Common myeloid progenitor, CD34-positive (primary cell): ENCODE results near the gene PDE4C.

Source experiments
- CTCF ChIA-PET: fragments of 350-600 bp; sonication (Branson Sonifier 250); formaldehyde crosslinking; loops from one replicate; lab custom pipeline; 2021; ENCODE audit warnings: antibody characterized with exemption; lab: Charles Lee
- POLR2A ChIA-PET: fragments of 350-600 bp; sonication (Branson Sonifier 250); formaldehyde crosslinking; loops from one replicate; lab custom pipeline; 2021; ENCODE audit warnings: antibody characterized with exemption; lab: Charles Lee
- DNase-seq, 3 donors: peaks; one replicate each; pipeline versions ENCODE4 v3.0.0 to v3.0.0-alpha.2; 2013
- H3K27ac ChIP-seq, 2 experiments: 1 replicate in 1 of 2; 2 replicates in 1 of 2; pipeline ENCODE4 v1.7.0; 2013; ENCODE audit warnings: inconsistent platforms in 2 of 2, low read length in 2 of 2, mild to moderate bottlenecking in 2 of 2, low read depth in 1 of 2, moderate library complexity in 1 of 2; ENCODE audit not compliant: severe bottlenecking in 2 of 2, insufficient read depth in 1 of 2, poor library complexity in 1 of 2
- H3K27me3 ChIP-seq, 5 experiments: replicated peaks in 2 of 5; 1 replicate in 3 of 5; 2 replicates in 2 of 5; pipeline versions ENCODE4 v1.6.1 to v1.7.0; 2013; ENCODE audit warnings: low read length in 4 of 5, mild to moderate bottlenecking in 2 of 5, moderate library complexity in 2 of 5, inconsistent platforms in 1 of 5; ENCODE audit not compliant: insufficient read depth in 5 of 5, control insufficient read depth in 4 of 5
- H3K36me3 ChIP-seq, 4 experiments: 1 replicate in 2 of 4; 2 replicates in 2 of 4; pipeline versions ENCODE4 v1.6.1 to v1.7.0; 2013; ENCODE audit warnings: low read length in 3 of 4, control low read depth in 1 of 4, mild to moderate bottlenecking in 1 of 4; ENCODE audit not compliant: control insufficient read depth in 4 of 4, insufficient read depth in 4 of 4
- H3K4me1 ChIP-seq, 4 experiments: 1 replicate in 3 of 4; 2 replicates in 1 of 4; pipeline versions ENCODE4 v1.6.1 to v1.7.1; 2013; ENCODE audit warnings: low read length in 3 of 4, mild to moderate bottlenecking in 3 of 4, control low read depth in 1 of 4, inconsistent platforms in 1 of 4, moderate library complexity in 1 of 4; ENCODE audit not compliant: control insufficient read depth in 4 of 4, insufficient read depth in 4 of 4; ENCODE audit errors: control extremely low read depth in 1 of 4
- H3K4me3 ChIP-seq, 7 experiments: 1 replicate in 4 of 7; 2 replicates in 3 of 7; pipeline versions ENCODE4 v1.5.1 to v1.7.0; 2013; ENCODE audit warnings: mild to moderate bottlenecking in 7 of 7, low read length in 6 of 7, moderate library complexity in 6 of 7, inconsistent platforms in 2 of 7, low read depth in 2 of 7, control low read depth in 1 of 7; ENCODE audit not compliant: insufficient read depth in 4 of 7, control insufficient read depth in 1 of 7; ENCODE audit errors: extremely low read depth in 1 of 7
- H3K9me3 ChIP-seq, 5 experiments: 1 replicate in 4 of 5; 2 replicates in 1 of 5; pipeline versions ENCODE4 v1.6.1 to v1.7.1; 2013; ENCODE audit warnings: low read length in 4 of 5, mild to moderate bottlenecking in 2 of 5, inconsistent platforms in 1 of 5, low read depth in 1 of 5, moderate library complexity in 1 of 5; ENCODE audit not compliant: control insufficient read depth in 4 of 5, insufficient read depth in 2 of 5; ENCODE audit errors: control extremely low read depth in 1 of 5
- WGBS: methylation state at CpG from one replicate; pipeline ENCODE4 v1.1.5; 2013; ENCODE audit not compliant: insufficient coverage; 5-methylcytosine and 5-hydroxymethylcytosine counted together

PDE4C gene

DNA sequence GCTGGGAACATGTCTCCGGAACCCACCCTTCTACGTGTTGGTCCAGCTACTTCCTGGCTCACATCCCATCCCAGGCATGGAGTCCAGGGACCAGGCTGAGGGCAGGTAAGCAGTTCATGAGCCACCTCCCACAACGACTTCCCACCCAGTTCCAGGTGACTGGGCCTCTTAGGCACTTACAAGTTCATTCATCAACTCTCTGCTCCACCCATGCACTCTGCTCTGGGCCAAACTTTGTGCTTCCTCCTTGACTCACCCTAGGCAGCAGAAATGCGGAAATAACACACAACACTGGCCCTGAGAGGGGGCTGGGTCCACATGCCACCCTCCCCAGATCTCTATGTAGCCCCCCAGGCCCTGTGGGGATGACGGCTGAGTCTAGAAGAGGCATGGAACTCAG, 27.5 kb upstream of the PDE4C start:
- CTCF ChIA-PET: interaction anchor here (0.8 to 10.0 kb wide), 16 partner anchors 14 to 140 kb away, joined by 3 to 139 read pairs (median 10); partner anchors contain the start of genes IFI30, IQCN, MPV17L2 and RAB3A
- H3K27ac ChIP-seq: no peak overlapping the region
- 50% methylated on average over 4 of the region's 5 CpGs for WGBS
- H3K4me1 ChIP-seq: peaks cover 0 to 8% (median 3%) of the 10 kb centered on the region in 4 experiments
- H3K36me3 ChIP-seq: peaks cover 0 to 14% (median 0%) of the 10 kb centered on the region in 4 experiments
- DNase-seq: peak in 2 of 3 donors; percentile 65 to 67
- H3K4me3 ChIP-seq: no peak overlapping the region
- POLR2A ChIA-PET: no interaction called here
- H3K9me3 ChIP-seq: no peaks in the 10 kb centered on the region
- peaks cover 0 to 21% (median 4%) of the 10 kb centered on the region in 5 experiments for H3K27me3 ChIP-seq

DNA sequence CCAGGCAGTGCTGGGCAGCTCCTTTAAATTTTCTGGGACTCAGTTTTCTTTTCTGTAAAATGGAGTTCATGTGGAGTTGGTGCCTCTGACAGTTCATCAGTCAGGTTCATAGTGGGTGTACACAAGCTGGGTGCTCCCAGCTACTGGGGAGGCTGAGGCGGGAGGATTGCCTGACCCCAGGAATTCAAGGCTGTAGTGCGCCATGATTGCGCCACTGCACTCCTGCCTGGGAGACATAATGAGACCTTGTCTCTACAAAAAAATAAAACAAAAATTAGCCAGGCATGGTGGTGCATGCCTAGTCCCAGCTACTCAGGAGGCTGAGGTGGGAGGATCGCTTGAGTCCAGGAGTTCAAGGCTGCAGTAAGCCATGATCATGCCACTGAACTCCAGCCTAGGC, 26.9 kb upstream of the PDE4C start:
- peaks cover 0 to 8% (median 3%) of the 10 kb centered on the region in 4 experiments for H3K4me1 ChIP-seq
- H3K27ac ChIP-seq: no peak overlapping the region
- ChIA-PET POLR2A (no interaction called here), CTCF (interaction anchor here (0.7 to 10.0 kb wide), 22 partner anchors 9 to 142 kb away, joined by 3 to 139 read pairs (median 7); partner anchors contain the start of genes IFI30, IQCN, MPV17L2 and RAB3A)
- WGBS: 100% methylated on average over 2 of the region's 4 CpGs
- DNase-seq: no peak
- H3K27me3 ChIP-seq: peaks cover 0 to 21% (median 4%) of the 10 kb centered on the region in 5 experiments
- H3K36me3 ChIP-seq: peaks cover 0 to 12% (median 0%) of the 10 kb centered on the region in 4 experiments
- H3K9me3 ChIP-seq: no peaks in the 10 kb centered on the region
- no peak overlapping the region for H3K4me3 ChIP-seq

- no peaks in the 10 kb centered on the region for H3K9me3 ChIP-seq
- no peak for DNase-seq
- WGBS: 80% methylated on average over 6 of the region's 7 CpGs
- H3K36me3 ChIP-seq: peaks cover 0 to 4% (median 0%) of the 10 kb centered on the region in 4 experiments
- H3K4me1 ChIP-seq: peaks cover 0 to 8% (median 3%) of the 10 kb centered on the region in 4 experiments
- CTCF ChIA-PET: interaction anchor here (0.5 to 10.0 kb wide), 27 partner anchors 10 to 236 kb away, joined by 3 to 139 read pairs (median 7); partner anchors contain the start of genes IFI30, IQCN, MPV17L2 and RAB3A
- H3K27me3 ChIP-seq: peaks cover 0 to 21% (median 4%) of the 10 kb centered on the region in 5 experiments
- H3K27ac ChIP-seq: no peak overlapping the region
- POLR2A ChIA-PET: interaction anchor here (0.6 to 0.8 kb wide), 2 partner anchors 60 to 87 kb away, joined by 3 read pairs; no protein-coding TSS in a partner anchor
- H3K4me3 ChIP-seq: no peak overlapping the region
Measured at GRCh38 chr19:18252370-18252717, 26.1 kb upstream of the PDE4C start.

- CTCF ChIA-PET: interaction anchor here (0.7 to 10.0 kb wide), 26 partner anchors 11 to 236 kb away, joined by 3 to 139 read pairs (median 7); partner anchors contain the start of genes IFI30, IQCN, MPV17L2 and RAB3A
- 16% methylated on average over 11 of the region's 23 CpGs for WGBS
- Histone ChIP-seq H3K36me3 (no peaks in the 10 kb centered on the region), H3K9me3 (no peaks in the 10 kb centered on the region), H3K4me3 (no peak overlapping the region), H3K27me3 (peaks cover 0 to 21% (median 4%) of the 10 kb centered on the region in 5 experiments), H3K27ac (no peak overlapping the region), H3K4me1 (peaks cover 0 to 8% (median 3%) of the 10 kb centered on the region in 4 experiments)
- POLR2A ChIA-PET: interaction anchor here (0.6 to 0.8 kb wide), 2 partner anchors 60 to 86 kb away, joined by 3 read pairs; no protein-coding TSS in a partner anchor
- DNase-seq: peak; percentile 67 to 84 (median 76)
Measured at GRCh38 chr19:18251587-18252369, 25.5 kb upstream of the PDE4C start.

DNA sequence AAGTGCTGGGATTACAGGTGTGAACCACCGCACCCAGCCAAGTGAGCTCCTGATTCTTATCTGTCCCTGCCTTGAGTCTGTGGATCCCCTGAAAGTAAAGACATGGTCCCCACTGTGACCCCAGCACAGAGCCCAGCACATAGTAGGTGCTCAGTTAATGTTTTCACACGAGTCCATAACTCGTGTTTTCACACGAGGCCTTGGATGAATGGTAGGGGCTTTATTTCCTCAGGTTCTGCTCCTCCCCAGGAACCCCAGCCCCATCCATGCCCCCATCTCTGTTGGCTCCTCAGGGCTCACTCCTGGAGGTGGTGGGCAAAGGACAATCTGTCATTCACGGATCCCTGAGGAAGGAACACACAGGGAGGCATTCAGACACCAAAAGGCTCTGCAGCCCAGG, 23.6 kb upstream of the PDE4C start:
- peaks cover 0 to 2% (median 0%) of the 10 kb centered on the region in 4 experiments for H3K4me1 ChIP-seq
- 96% methylated on average over 5 of the region's 5 CpGs for WGBS
- H3K36me3 ChIP-seq: no peaks in the 10 kb centered on the region
- no peak overlapping the region for H3K4me3 ChIP-seq
- H3K9me3 ChIP-seq: no peaks in the 10 kb centered on the region
- no peak overlapping the region for H3K27ac ChIP-seq
- ChIA-PET CTCF (interaction anchor here (1.0 to 10.0 kb wide), 11 partner anchors 9 to 73 kb away, joined by 3 to 139 read pairs (median 5); partner anchors contain the start of gene RAB3A), POLR2A (no interaction called here)
- no peak for DNase-seq
- peaks cover 0 to 18% (median 4%) of the 10 kb centered on the region in 5 experiments for H3K27me3 ChIP-seq

DNA sequence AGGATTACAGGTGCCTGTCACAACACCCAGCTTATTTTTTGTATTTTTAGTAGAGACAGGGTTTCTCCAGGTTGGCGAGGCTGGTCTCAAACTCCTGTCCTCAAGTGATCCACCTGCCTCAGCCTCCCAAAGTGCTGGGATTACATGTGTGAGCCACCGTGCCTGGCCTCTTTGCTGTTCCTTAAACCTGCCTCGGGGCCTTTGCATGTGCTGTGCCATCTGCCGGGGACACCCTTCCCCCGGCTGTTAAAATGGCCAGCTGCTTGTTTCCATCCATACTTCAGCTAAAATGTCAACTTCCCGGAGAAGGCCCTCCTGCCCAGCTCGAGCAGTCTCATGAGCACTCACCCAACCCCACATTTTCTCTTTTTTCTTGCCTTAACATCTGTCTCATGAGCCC, 19.1 kb upstream of the PDE4C start:
- H3K36me3 ChIP-seq: no peaks in the 10 kb centered on the region
- no peak overlapping the region for H3K4me3 ChIP-seq
- no peak for DNase-seq
- POLR2A ChIA-PET: no interaction called here
- CTCF ChIA-PET: interaction anchor here (0.6 to 2.7 kb wide), 4 partner anchors 15 to 148 kb away, joined by 3 to 7 read pairs (median 3); no protein-coding TSS in a partner anchor
- H3K27ac ChIP-seq: no peak overlapping the region
- H3K4me1 ChIP-seq: no peaks in the 10 kb centered on the region
- WGBS: 90% methylated on average over 7 of the region's 7 CpGs
- peaks cover 0 to 8% (median 0%) of the 10 kb centered on the region in 5 experiments for H3K27me3 ChIP-seq
- H3K9me3 ChIP-seq: no peaks in the 10 kb centered on the region
